T-helper 2 cell treated with Interferon-gamma antibody and Interleukin-4, amounts not matched to agents 5 μg/mL and 100 μg/mL, for 36 hours (primary cell): Measurements from ENCODE around the gene ADAMTS3.
"Not testable (repeated sequence)": the region's sequence is repeated elsewhere in the genome, so short reads cannot be mapped to it uniquely, and the experiment has no call there.

ENCODE experiments used
- DNase-seq: peaks from one replicate; pipeline ENCODE4 v3.0.0; 2021; ENCODE audit warnings: low spot score
- H3K27ac Mint-ChIP-seq: one replicate; pipeline ENCODE4 v1.8.0; 2021; ENCODE audit warnings: mild to moderate bottlenecking, mixed read lengths
- H3K27me3 Mint-ChIP-seq: one replicate; pipeline ENCODE4 v1.8.0; 2021; ENCODE audit warnings: low read depth, mixed read lengths
- H3K36me3 Mint-ChIP-seq: one replicate; pipeline ENCODE4 v1.8.0; 2021; ENCODE audit warnings: low read depth, mixed read lengths
- H3K4me1 Mint-ChIP-seq: one replicate; pipeline ENCODE4 v1.8.0; 2021; ENCODE audit warnings: low read depth, mixed read lengths
- H3K4me3 Mint-ChIP-seq: one replicate; pipeline ENCODE4 v1.8.0; 2022; ENCODE audit warnings: mild to moderate bottlenecking, moderate library complexity, mixed read lengths
- H3K9me3 Mint-ChIP-seq: one replicate; pipeline ENCODE4 v1.8.0; 2021; ENCODE audit warnings: mixed read lengths

The ADAMTS3 gene

GRCh38 chr4:72567036-72567435, 2.0 kb downstream of the ADAMTS3 start:
- DNase-seq = no peak

GRCh38 chr4:72566464-72566972, 2.5 kb downstream of the ADAMTS3 start:
- peaks cover 54% of the 10 kb centered on the region for H3K27me3 Mint-ChIP-seq
- no peak for DNase-seq
- no peak overlapping the region for H3K4me3 Mint-ChIP-seq
- peaks cover 7% of the 10 kb centered on the region for H3K4me1 Mint-ChIP-seq
- no peaks in the 10 kb centered on the region for H3K9me3 Mint-ChIP-seq
- H3K27ac Mint-ChIP-seq = no peak overlapping the region
- no peaks in the 10 kb centered on the region for H3K36me3 Mint-ChIP-seq

More at GRCh38 chr4:72567036-72567435, 2.0 kb downstream of the ADAMTS3 start:
- Mint-ChIP-seq H3K36me3 (no peaks in the 10 kb centered on the region), H3K27ac (no peak overlapping the region), H3K4me3 (no peak overlapping the region), H3K4me1 (peaks cover 7% of the 10 kb centered on the region), H3K9me3 (no peaks in the 10 kb centered on the region), H3K27me3 (peaks cover 54% of the 10 kb centered on the region)

GRCh38 chr4:72564789-72565188, 4.2 kb downstream of the ADAMTS3 start:
- no peaks in the 10 kb centered on the region for H3K9me3 Mint-ChIP-seq
- DNase-seq = no peak
- H3K27me3 Mint-ChIP-seq = peaks cover 41% of the 10 kb centered on the region
- H3K4me1 Mint-ChIP-seq = peaks cover 6% of the 10 kb centered on the region
- H3K4me3 Mint-ChIP-seq = no peak overlapping the region
- no peaks in the 10 kb centered on the region for H3K36me3 Mint-ChIP-seq
- H3K27ac Mint-ChIP-seq = no peak overlapping the region

- Mint-ChIP-seq H3K27me3 (peaks cover 38% of the 10 kb centered on the region), H3K4me1 (peaks cover 4% of the 10 kb centered on the region), H3K27ac (no peak overlapping the region), H3K9me3 (no peaks in the 10 kb centered on the region), H3K36me3 (no peaks in the 10 kb centered on the region), H3K4me3 (no peak overlapping the region)
- DNase-seq = no peak
Observed at GRCh38 chr4:72564184-72564583, 4.8 kb downstream of the ADAMTS3 start.

GRCh38 chr4:72558655-72559054, 10.4 kb downstream of the ADAMTS3 start:
- no peaks in the 10 kb centered on the region for H3K4me1 Mint-ChIP-seq
- H3K9me3 Mint-ChIP-seq = no peaks in the 10 kb centered on the region
- peaks cover 2% of the 10 kb centered on the region for H3K27me3 Mint-ChIP-seq
- H3K36me3 Mint-ChIP-seq = no peaks in the 10 kb centered on the region
- H3K27ac Mint-ChIP-seq = no peak overlapping the region
- H3K4me3 Mint-ChIP-seq = no peak overlapping the region
- DNase-seq = no peak

- no peak for DNase-seq
- Mint-ChIP-seq H3K9me3 (no peaks in the 10 kb centered on the region), H3K36me3 (no peaks in the 10 kb centered on the region), H3K4me3 (no peak overlapping the region), H3K4me1 (no peaks in the 10 kb centered on the region), H3K27me3 (peaks cover 2% of the 10 kb centered on the region), H3K27ac (no peak overlapping the region)
Observed at GRCh38 chr4:72557021-72557420, 12.0 kb downstream of the ADAMTS3 start.

GRCh38 chr4:72555377-72555831, 13.6 kb downstream of the ADAMTS3 start:
- Mint-ChIP-seq H3K27me3 (peaks cover 2% of the 10 kb centered on the region), H3K36me3 (no peaks in the 10 kb centered on the region), H3K9me3 (no peaks in the 10 kb centered on the region), H3K4me3 (no peak overlapping the region), H3K4me1 (no peaks in the 10 kb centered on the region), H3K27ac (no peak overlapping the region)
- no peak for DNase-seq

GRCh38 chr4:72553540-72554337, 15.3 kb downstream of the ADAMTS3 start:
- Mint-ChIP-seq H3K27me3 (peaks cover 2% of the 10 kb centered on the region), H3K27ac (no peak overlapping the region), H3K36me3 (no peaks in the 10 kb centered on the region), H3K9me3 (no peaks in the 10 kb centered on the region), H3K4me1 (no peaks in the 10 kb centered on the region), H3K4me3 (no peak overlapping the region)
- no peak for DNase-seq

GRCh38 chr4:72552447-72552846, 16.6 kb downstream of the ADAMTS3 start:
- no peak overlapping the region for H3K27ac Mint-ChIP-seq

GRCh38 chr4:72546456-72546855, 22.6 kb downstream of the ADAMTS3 start:
- Mint-ChIP-seq H3K4me1 (no peaks in the 10 kb centered on the region), H3K36me3 (no peaks in the 10 kb centered on the region), H3K4me3 (no peak overlapping the region), H3K27ac (no peak overlapping the region), H3K27me3 (no peaks in the 10 kb centered on the region), H3K9me3 (no peaks in the 10 kb centered on the region)
- DNase-seq = no peak

More at GRCh38 chr4:72552447-72552846, 16.6 kb downstream of the ADAMTS3 start:
- no peak for DNase-seq
- no peaks in the 10 kb centered on the region for H3K36me3 Mint-ChIP-seq
- H3K9me3 Mint-ChIP-seq = no peaks in the 10 kb centered on the region
- no peaks in the 10 kb centered on the region for H3K4me1 Mint-ChIP-seq
- no peak overlapping the region for H3K4me3 Mint-ChIP-seq
- H3K27me3 Mint-ChIP-seq = peaks cover 2% of the 10 kb centered on the region

- H3K36me3 Mint-ChIP-seq, H3K27ac Mint-ChIP-seq, H3K4me3 Mint-ChIP-seq, H3K4me1 Mint-ChIP-seq, H3K27me3 Mint-ChIP-seq, DNase-seq, H3K9me3 Mint-ChIP-seq: not testable (repeated sequence)
Observed at GRCh38 chr4:72540694-72541093, 28.3 kb downstream of the ADAMTS3 start.

- no peak overlapping the region for H3K4me3 Mint-ChIP-seq
- DNase-seq = no peak
- H3K27me3 Mint-ChIP-seq = no peaks in the 10 kb centered on the region
- H3K4me1 Mint-ChIP-seq = no peaks in the 10 kb centered on the region
- no peaks in the 10 kb centered on the region for H3K36me3 Mint-ChIP-seq
- H3K27ac Mint-ChIP-seq = no peak overlapping the region
- H3K9me3 Mint-ChIP-seq = no peaks in the 10 kb centered on the region
Observed at GRCh38 chr4:72538006-72538405, 31.0 kb downstream of the ADAMTS3 start.

- no peak for DNase-seq
- Mint-ChIP-seq H3K4me1 (no peaks in the 10 kb centered on the region), H3K27me3 (no peaks in the 10 kb centered on the region), H3K4me3 (no peak overlapping the region), H3K36me3 (no peaks in the 10 kb centered on the region), H3K9me3 (no peaks in the 10 kb centered on the region), H3K27ac (no peak overlapping the region)
Observed at GRCh38 chr4:72536443-72536842, 32.6 kb downstream of the ADAMTS3 start.

GRCh38 chr4:72531768-72532290, 37.2 kb downstream of the ADAMTS3 start:
- H3K4me3 Mint-ChIP-seq = no peak overlapping the region
- H3K4me1 Mint-ChIP-seq = no peaks in the 10 kb centered on the region
- no peak for DNase-seq
- no peak overlapping the region for H3K27ac Mint-ChIP-seq
- H3K27me3 Mint-ChIP-seq = no peaks in the 10 kb centered on the region
- H3K36me3 Mint-ChIP-seq = no peaks in the 10 kb centered on the region
- H3K9me3 Mint-ChIP-seq = no peaks in the 10 kb centered on the region
